Stimulated activated CD4-positive, alpha-beta T cell treated with anti-CD3 and anti-CD28 coated beads, Interleukin-4, amount 100 ng/mL, for 1 hour (primary cell): ENCODE results near the gene MGLL.

Source experiments
- DNase-seq: peaks from one replicate; pipeline ENCODE4 v3.0.0-alpha.2; 2020

MGLL gene

GRCh38 chr3:127833281-127834032 is 11.1 kb upstream of the MGLL start:
- no peak for DNase-seq

- DNase-seq: peak; percentile 14
Measured at GRCh38 chr3:127831723-127832172, 9.4 kb upstream of the MGLL start.

GRCh38 chr3:127829537-127829936 is 7.2 kb upstream of the MGLL start:
- DNase-seq: no peak

GRCh38 chr3:127827808-127828207 is 5.5 kb upstream of the MGLL start:
- DNase-seq: no peak

GRCh38 chr3:127825756-127826155 is 3.4 kb upstream of the MGLL start:
- DNase-seq: no peak

- no peak for DNase-seq
Measured at GRCh38 chr3:127824151-127824825, 2.0 kb upstream of the MGLL start.

GRCh38 chr3:127823426-127823857 is 1.1 kb upstream of the MGLL start:
- peak; percentile 6 for DNase-seq

- peak; percentile 6 for DNase-seq
Measured at GRCh38 chr3:127822682-127823425, 539 bp upstream of the MGLL start.

- no peak for DNase-seq
Measured at GRCh38 chr3:127821394-127821793, 921 bp downstream of the MGLL start.

- no peak for DNase-seq
Measured at GRCh38 chr3:127820826-127821313, 1.4 kb downstream of the MGLL start.

- no peak for DNase-seq
Measured at GRCh38 chr3:127820221-127820825, 2.0 kb downstream of the MGLL start.

- no peak for DNase-seq
Measured at GRCh38 chr3:127819656-127820055, 2.7 kb downstream of the MGLL start.

- DNase-seq: no peak
Measured at GRCh38 chr3:127819086-127819485, 3.2 kb downstream of the MGLL start.

- no peak for DNase-seq
Measured at GRCh38 chr3:127817406-127817841, 4.9 kb downstream of the MGLL start.

- DNase-seq: no peak
Measured at GRCh38 chr3:127816783-127817405, 5.4 kb downstream of the MGLL start.

- DNase-seq: no peak
Measured at GRCh38 chr3:127815641-127816605, 6.4 kb downstream of the MGLL start.

GRCh38 chr3:127815001-127815400 is 7.3 kb downstream of the MGLL start:
- DNase-seq: no peak

GRCh38 chr3:127814325-127814781 is 8.0 kb downstream of the MGLL start:
- no peak for DNase-seq

GRCh38 chr3:127812151-127812550 is 10.2 kb downstream of the MGLL start:
- no peak for DNase-seq

- DNase-seq: no peak
Measured at GRCh38 chr3:127811717-127812116, 10.6 kb downstream of the MGLL start.

GRCh38 chr3:127809611-127810010 is 12.7 kb downstream of the MGLL start:
- DNase-seq: no peak
